ENCODE data around the gene RGL2. TPM values are rescaled to one million over a fixed set of nuclear protein-coding genes. Genes with fewer than 3 reads are reported as not detected.

Gene RGL2, protein sequence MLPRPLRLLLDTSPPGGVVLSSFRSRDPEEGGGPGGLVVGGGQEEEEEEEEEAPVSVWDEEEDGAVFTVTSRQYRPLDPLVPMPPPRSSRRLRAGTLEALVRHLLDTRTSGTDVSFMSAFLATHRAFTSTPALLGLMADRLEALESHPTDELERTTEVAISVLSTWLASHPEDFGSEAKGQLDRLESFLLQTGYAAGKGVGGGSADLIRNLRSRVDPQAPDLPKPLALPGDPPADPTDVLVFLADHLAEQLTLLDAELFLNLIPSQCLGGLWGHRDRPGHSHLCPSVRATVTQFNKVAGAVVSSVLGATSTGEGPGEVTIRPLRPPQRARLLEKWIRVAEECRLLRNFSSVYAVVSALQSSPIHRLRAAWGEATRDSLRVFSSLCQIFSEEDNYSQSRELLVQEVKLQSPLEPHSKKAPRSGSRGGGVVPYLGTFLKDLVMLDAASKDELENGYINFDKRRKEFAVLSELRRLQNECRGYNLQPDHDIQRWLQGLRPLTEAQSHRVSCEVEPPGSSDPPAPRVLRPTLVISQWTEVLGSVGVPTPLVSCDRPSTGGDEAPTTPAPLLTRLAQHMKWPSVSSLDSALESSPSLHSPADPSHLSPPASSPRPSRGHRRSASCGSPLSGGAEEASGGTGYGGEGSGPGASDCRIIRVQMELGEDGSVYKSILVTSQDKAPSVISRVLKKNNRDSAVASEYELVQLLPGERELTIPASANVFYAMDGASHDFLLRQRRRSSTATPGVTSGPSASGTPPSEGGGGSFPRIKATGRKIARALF
- total RNA-seq = 86.5 and 107 TPM in 2 replicates

GRCh38 chr6:33298773-33299236 lies at the start of gene RGL2:
Gene RGL2 (minus strand): TSS chr6:33298942. CDS start chr6:33298610, 332 bp downstream.

DNA sequence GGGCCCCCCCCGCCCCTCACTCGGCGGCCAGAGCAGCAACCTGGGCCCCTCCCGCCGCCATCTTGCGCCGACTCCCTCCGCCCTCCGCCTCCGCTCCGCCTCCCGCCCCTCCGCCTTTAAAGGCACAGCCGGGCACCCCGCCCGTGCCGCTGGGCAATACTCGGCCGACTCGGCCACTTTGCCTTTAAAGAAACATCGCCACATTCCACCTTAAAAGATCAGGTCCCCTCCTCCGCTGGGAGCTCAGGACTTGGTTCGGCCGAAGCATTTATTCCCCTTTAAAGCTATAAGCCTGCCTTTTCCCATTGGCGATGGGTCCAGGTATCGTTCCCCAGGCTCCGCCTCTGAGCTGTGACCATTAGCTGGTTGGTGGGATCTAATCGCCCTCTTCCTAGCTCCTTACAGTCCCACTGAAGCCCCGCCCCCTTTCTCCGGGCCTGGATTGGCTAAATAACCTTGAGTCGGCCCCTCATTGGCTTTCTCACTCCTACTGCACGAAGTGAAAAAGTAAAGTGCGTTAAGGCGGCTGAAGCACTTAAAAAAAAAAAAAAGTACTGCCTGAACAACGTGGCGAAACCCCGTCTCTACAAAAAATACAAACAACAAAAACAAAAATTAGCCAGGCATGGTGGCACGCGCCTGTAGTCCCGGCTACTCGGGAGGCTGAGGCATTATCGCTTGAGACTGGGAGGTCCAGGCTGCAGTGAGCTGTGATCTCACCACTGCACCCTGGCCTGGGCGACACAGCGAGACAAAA lies 19.1 kb upstream of the RGL2 start, which contains the start of gene ZBTB22:
ZBTB22 (minus strand) TSS at position 76 of the 757 bp plus-strand sequence. CDS start 828 bp downstream, outside the sequence.

DNA sequence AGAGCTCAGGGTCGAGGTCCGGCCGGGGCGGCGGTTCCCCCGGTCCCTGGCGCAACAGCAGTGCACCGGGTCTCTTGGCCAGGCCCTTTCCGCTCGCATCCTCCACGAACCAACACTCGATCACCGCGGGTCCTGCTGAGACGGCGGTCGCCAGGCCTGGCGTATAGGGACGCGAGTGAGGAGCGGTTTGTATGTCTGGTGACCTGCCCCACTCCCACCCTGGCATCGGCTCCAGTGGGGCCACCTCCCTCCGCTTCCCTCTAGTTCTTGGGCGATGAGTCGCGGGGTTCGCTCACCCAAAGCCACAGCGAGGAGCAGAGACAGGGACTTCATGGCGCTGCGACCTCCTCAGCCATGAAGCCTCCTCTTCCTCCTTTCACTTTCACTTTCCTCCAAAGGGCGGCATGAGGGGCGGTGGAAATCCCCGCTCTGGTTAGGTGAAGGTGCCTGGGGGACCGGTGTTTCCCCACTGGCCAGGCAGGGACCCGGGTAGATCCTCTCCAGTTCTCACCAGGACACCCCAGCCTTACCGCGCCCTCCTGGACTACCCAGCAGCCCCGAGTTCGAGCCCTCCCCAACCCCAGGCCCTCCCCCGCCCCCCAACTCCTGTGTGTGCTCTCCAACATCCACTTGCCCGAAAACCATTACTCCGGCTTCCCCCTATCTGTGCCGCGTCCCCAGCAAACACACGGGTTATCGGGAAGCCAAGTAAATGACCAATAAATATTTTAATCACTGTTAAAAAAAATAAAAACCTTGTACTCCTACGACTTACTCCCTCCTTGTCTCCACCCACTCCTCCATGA lies 15.2 kb upstream of the RGL2 start, which contains the start of gene TAPBP:
TAPBP (minus strand) TSS at position 370 of the 806 bp plus-strand sequence; CDS start at position 333, 37 bp downstream.

GRCh38 chr6:33288921-33289783 lies 9.6 kb downstream of the RGL2 start, which contains the start of the genes PFDN6 and WDR46:
Gene PFDN6 (plus strand): TSS chr6:33289601. CDS start chr6:33289857, 256 bp downstream.
Gene WDR46 (minus strand): TSS chr6:33289239. CDS start chr6:33289170, 69 bp downstream.

GRCh38 chr6:33276864-33277662 lies 21.7 kb downstream of the RGL2 start, which contains the start of gene B3GALT4:
Gene B3GALT4 (plus strand): TSS chr6:33277123. CDS start chr6:33277420, 297 bp downstream.

DNA sequence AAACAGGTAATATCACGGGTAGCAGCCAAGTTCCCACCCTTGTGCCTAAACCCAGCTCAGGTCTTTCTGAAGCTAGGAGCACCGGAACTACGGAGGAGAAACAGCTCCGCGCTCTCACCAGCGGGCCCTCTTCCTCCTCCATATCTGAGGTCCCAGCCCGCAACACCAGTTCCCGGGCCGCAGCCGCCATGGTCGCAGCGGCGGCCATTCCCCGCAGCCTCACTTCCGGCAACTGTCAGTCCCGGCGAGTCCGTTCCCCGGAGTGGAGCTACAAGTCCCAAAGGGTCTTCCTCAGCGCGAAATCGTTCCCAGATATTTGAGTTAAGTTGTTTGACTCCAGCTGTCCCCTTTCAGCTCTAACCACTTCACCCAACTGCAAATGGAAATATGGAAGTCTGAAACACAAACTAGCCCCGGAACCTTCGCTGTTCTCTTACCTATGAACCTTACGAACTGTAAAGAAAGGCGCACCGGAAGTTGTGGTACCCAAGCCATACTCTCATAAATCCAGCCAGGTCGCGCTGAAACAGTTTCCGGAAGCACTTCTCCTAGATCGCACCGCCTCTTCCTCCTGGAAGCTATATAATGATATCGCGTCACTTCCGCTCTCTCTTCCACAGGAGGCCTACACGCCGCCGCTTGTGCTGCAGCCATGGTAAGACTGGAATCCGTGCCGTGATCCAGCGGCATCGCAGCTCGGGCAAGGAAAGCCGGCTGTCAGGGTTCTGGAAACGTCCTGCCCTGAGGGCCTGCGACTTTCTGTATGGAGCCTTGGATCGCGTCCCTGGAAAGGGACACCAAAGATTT lies 27.1 kb downstream of the RGL2 start, which contains the start of the genes RPS18 and VPS52:
RPS18 (plus strand) TSS at position 608 of the 807 bp plus-strand sequence; CDS start at position 653, 45 bp downstream.
VPS52 (minus strand) TSS at position 409 of the 807 bp plus-strand sequence; CDS start at position 208, 201 bp downstream.

Other genes starting within 250 kb of the RGL2 start
- 9.0 and 14.9 TPM in 2 replicates for gene HLA-DPA1, start 225.3 kb downstream of the RGL2 start, total RNA-seq
- 46.8 and 57.7 TPM in 2 replicates for gene HLA-DPB1, start 223.0 kb downstream of the RGL2 start, total RNA-seq
- gene COL11A2, start 106.5 kb downstream of the RGL2 start, total RNA-seq = 0.22 and 0.39 TPM in 2 replicates
- 30.6 and 32.2 TPM in 2 replicates for gene RXRB, start 98.3 kb downstream of the RGL2 start, total RNA-seq
- 131 and 148 TPM in 2 replicates for gene SLC39A7, start 98.1 kb downstream of the RGL2 start, total RNA-seq
- gene HSD17B8, start 94.3 kb downstream of the RGL2 start, total RNA-seq = 5.9 and 8.0 TPM in 2 replicates
- gene RING1, start 90.4 kb downstream of the RGL2 start, total RNA-seq = 26.2 and 44.4 TPM in 2 replicates
- gene VPS52, start 27.1 kb downstream of the RGL2 start, total RNA-seq = 45.5 and 62.4 TPM in 2 replicates
- gene RPS18, start 26.9 kb downstream of the RGL2 start, total RNA-seq = 1,662 and 2,917 TPM in 2 replicates
- 29.3 and 38.5 TPM in 2 replicates for gene B3GALT4, start 21.8 kb downstream of the RGL2 start, total RNA-seq
- 61.6 and 62.8 TPM in 2 replicates for gene WDR46, start 9.7 kb downstream of the RGL2 start, total RNA-seq
- 16.5 and 29.7 TPM in 2 replicates for gene PFDN6, start 9.3 kb downstream of the RGL2 start, total RNA-seq
- gene TAPBP, start 15.1 kb upstream of the RGL2 start, total RNA-seq = 152 and 157 TPM in 2 replicates
- 26.8 and 29.8 TPM in 2 replicates for gene ZBTB22, start 18.8 kb upstream of the RGL2 start, total RNA-seq
- gene DAXX, start 24.0 kb upstream of the RGL2 start, total RNA-seq = 29.4 and 31.0 TPM in 2 replicates
- gene KIFC1, start 92.9 kb upstream of the RGL2 start, total RNA-seq = 7.5 and 11.0 TPM in 2 replicates
- 19.6 and 23.6 TPM in 2 replicates for gene PHF1, start 112.1 kb upstream of the RGL2 start, total RNA-seq
- 111 and 204 TPM in 2 replicates for gene CUTA, start 119.2 kb upstream of the RGL2 start, total RNA-seq
- 6.8 and 14.9 TPM in 2 replicates for gene SYNGAP1, start 121.1 kb upstream of the RGL2 start, total RNA-seq
- gene ZBTB9, start 155.6 kb upstream of the RGL2 start, total RNA-seq = 4.9 and 7.9 TPM in 2 replicates

Measured in placental epithelial cell (primary cell).